HG03432 (cell line): ENCODE data around the gene SRSF10.
"Not testable (repeated sequence)": the region's sequence is repeated elsewhere in the genome, so short reads cannot be mapped to it uniquely, and the experiment has no call there.

Source experiments
- ATAC-seq: cut with Tn5 transposase; IDR thresholded peaks from one replicate; pipeline ENCODE4 v1.9.1; 2021; ENCODE audit warnings: mild to moderate bottlenecking, moderate library complexity; ENCODE audit not compliant: unreplicated experiment

SRSF10 gene

DNA sequence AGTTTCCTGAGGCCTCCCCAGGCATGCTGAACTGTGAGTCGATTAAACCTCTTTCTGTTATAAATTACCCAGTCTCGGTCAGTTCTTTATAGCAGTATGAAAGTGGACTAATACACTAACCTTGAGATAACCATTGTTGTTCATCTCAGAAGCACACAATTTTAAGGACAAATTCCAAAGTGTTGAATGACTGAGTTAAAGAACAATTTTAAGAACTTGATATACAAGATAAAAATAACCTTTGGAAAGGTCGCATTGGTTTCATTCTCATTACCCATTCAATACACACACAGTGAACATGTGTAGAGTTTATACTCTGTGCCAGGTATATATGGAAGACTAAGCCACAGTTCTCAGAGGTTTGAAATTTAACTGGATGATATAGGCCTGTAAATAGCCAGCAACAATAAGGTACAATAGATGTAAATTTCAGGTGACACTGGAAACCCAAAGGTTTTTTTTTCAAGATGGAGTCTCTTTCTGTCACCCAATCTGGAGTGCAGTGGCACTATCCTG is 19.1 kb upstream of the SRSF10 start:
- ATAC-seq, result no peak

DNA sequence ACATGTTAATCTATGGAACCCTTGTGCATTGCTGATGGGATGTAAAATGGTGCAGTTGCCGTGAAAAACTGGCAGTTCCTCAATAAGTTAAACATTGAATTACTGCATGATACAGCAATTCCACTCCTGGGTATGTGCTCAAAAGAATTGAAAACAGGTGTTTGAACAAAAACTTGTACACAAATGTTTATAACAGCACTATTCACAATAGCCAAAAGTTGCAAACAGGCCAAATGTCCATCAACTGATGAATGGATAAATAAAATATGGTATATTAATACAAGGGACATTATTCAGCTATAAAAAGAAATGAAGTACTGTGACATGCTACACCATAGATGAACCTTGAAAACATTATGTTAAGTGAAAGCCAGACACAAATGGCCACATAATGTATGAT is 17.7 kb upstream of the SRSF10 start:
- no peak for ATAC-seq

DNA sequence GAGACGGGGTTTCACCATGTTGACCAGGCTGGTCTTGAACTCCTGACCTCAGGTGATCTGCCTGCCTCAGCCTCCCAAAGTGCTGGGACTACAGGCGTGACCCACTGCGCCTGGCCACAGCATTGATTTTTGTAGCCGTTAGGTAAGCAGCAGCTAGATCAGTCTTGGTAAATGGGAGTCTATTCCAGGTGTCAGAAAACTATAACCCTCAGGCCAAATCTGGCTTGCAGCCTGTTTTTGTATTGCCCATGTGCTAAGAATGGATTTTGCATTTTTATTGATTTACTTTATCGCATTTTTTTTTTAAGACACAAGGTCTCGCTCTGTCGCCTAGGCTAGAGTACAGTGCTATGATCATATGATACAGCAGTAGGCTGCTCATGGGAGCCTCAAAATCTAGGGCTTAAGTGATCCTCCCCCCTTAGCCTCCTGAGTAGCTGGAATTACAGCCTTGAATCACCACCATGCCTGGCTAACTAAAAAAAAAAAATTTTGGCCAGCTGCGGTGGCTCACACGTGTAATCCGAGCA is 16.6 kb upstream of the SRSF10 start:
- ATAC-seq, result no peak

GRCh38 chr1:23995431-23995837 is 15.3 kb upstream of the SRSF10 start:
- ATAC-seq, result no peak

GRCh38 chr1:23992011-23992410 is 11.9 kb upstream of the SRSF10 start:
- not testable (repeated sequence) for ATAC-seq

DNA sequence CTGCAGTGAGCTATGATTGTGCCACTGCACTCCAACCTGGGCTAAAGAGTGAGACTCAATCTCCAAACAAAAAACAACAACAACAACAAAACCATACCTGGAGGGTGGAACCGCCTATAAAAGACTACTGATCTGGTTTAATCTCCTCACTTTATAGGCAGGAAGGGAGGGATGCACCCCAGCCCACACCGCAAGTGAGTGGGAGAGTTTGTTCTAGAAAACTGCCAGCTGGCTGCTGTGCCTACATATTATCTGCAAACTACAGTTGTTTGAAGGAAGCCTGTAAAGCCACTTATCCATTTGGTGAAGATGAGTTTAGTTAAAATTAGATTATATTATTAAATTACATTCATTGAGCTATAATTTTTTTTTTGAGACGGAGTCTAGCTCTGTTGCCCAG is 9.1 kb upstream of the SRSF10 start:
- no peak for ATAC-seq

DNA sequence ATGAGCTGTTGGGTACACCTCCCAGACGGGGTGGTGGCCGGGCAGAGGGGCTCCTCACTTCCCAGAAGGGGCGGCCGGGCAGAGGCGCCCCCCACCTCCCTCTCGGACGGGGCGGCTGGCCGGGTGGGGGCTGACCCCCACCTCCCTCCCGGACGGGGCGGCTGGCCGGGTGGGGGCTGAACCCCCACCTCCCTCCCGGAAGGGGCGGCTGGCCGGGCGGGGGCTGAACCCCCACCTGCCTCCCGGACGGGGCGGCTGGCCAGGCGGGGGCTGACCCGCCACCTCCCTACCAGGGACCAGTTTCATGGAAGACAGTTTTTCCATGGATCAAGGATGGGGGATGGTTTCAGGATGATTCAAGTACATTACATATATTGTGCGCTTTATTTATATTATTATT is 6.9 kb upstream of the SRSF10 start:
- not testable (repeated sequence) for ATAC-seq

DNA sequence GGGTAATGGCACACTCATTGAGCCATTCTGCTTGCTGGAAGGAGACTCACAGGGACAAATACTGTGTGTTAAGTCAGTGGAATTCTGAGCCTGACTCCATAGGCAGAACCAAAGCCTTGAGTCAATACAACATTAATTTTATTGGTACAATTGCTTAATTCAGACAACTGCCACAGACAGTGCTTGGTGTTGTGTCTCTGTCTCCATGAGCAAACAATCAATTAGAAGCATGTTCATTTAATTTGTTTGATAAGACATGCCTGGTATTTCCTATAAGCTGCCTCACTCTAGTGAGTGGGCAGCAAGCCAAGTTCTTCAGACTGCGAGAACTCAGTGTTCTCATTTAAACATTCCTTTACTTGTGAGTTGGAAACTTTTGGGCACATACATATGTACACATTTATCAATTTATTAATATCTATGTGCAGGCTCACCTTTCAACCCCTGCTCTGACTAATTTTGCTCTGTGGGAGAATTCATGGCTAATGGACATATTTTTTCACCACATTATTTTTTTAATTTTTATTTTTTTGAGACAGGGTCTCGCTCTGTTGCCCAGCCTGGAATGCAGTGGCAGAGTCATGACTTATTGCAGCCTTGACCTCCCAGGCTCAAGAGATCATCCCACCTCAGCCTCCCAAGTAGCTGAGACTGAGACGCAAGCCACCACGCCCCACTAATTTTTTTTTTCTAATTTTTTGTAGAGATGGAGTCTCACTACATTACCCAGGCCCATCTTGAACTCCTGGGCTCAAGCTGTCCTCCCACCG is 4.5 kb upstream of the SRSF10 start:
- no peak for ATAC-seq

GRCh38 chr1:23980728-23981070 is 572 bp upstream of the SRSF10 start:
- ATAC-seq, result peak; percentile 37

DNA sequence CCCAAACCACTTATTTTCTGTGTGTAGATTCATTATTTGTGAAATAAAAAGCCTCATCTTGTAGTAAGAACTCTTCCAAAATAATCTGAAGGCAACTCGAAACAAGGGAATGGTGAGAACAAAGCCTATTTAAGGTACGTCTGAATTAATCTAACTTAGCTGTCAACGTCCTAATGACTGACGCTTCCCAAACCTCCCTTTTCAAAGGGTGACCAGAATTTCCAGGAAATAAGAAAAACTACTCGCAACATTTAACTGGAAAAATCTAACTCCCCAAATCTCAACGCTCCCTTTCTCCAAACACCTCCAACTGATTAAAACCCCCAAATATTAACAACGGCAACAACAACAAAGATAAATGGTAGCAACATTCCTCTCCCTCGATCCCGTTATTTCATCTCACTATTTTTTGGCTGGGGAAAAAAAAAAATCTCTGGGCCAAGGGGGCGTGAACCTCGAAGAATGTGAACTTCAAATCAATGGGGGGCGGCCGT is 693 bp downstream of the SRSF10 start:
- no peak for ATAC-seq

GRCh38 chr1:23978805-23979204 is 1.3 kb downstream of the SRSF10 start:
- no peak for ATAC-seq

GRCh38 chr1:23977854-23978191 is 2.3 kb downstream of the SRSF10 start:
- no peak for ATAC-seq

- no peak for ATAC-seq
These were observed 2.8 kb downstream of the SRSF10 start for GRCh38 chr1:23977187-23977853.

GRCh38 chr1:23967871-23968270 is 12.3 kb downstream of the SRSF10 start:
- ATAC-seq, result no peak

- ATAC-seq, result no peak
These were observed 13.1 kb downstream of the SRSF10 start for GRCh38 chr1:23966973-23967493.

- ATAC-seq, result no peak
These were observed 15.1 kb downstream of the SRSF10 start for GRCh38 chr1:23964790-23965740.

- ATAC-seq, result no peak
These were observed 15.9 kb downstream of the SRSF10 start for GRCh38 chr1:23964235-23964668.

DNA sequence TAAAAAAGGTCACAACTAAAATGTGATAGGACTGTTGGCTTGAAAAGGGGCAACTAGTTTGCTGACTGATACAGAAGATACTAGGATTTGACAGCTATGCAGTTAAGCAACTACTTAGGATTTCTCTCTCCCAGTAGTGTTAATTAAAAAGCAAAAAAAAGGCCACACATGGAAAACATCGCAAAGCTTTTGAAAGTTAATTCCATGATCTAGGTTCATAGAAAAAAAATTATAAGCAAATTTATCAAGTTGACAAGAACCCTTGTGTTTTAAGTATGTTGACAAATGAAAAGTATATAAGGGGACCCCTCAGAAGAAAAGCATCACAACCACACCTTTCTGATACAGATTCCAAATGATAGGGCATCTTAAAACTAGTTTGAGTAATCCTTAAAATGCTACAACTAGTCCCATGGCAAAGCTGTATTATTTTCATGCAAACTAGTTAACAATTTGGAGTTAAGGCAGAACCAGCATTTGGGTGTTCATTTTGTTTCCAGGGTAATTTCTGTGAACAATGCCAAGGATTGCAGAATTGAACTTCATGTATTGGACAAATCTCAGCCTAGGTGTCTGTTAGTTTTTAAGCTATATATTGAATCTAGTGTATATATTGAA is 16.4 kb downstream of the SRSF10 start:
- ATAC-seq, result no peak

GRCh38 chr1:23960291-23961020 is 19.7 kb downstream of the SRSF10 start:
- ATAC-seq, result no peak
